Glomerular endothelial cell (primary cell): Measurements from ENCODE around the gene SHF. TPM values are rescaled to one million over a fixed set of nuclear protein-coding genes. Genes with fewer than 3 reads are reported as not detected.
"Not testable (repeated sequence)": the region's sequence is repeated elsewhere in the genome, so short reads cannot be mapped to it uniquely, and the experiment has no call there.

ENCODE experiments used
- DNase-seq: peaks from one replicate; pipeline ENCODE4 v3.0.0-alpha.2; 2011; ENCODE audit warnings: low read depth, low spot score; ENCODE audit errors: extremely low read depth
- total RNA-seq: library from RNA; depleted of rRNA; stranded (reverse); fragments of >200 nt; gene quantifications from 2 replicates; pipeline ENCODE4 v1.2.3, GENCODE V29; 2015

SHF gene, protein sequence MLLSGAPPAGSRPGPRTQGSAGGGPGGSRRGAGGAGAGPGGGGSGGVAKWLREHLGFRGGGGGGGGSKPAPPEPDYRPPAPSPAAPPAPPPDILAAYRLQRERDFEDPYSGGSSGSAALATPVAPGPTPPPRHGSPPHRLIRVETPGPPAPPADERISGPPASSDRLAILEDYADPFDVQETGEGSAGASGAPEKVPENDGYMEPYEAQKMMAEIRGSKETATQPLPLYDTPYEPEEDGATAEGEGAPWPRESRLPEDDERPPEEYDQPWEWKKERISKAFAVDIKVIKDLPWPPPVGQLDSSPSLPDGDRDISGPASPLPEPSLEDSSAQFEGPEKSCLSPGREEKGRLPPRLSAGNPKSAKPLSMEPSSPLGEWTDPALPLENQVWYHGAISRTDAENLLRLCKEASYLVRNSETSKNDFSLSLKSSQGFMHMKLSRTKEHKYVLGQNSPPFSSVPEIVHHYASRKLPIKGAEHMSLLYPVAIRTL
- total RNA-seq = 1.9 and 2.8 TPM in 2 replicates

DNA sequence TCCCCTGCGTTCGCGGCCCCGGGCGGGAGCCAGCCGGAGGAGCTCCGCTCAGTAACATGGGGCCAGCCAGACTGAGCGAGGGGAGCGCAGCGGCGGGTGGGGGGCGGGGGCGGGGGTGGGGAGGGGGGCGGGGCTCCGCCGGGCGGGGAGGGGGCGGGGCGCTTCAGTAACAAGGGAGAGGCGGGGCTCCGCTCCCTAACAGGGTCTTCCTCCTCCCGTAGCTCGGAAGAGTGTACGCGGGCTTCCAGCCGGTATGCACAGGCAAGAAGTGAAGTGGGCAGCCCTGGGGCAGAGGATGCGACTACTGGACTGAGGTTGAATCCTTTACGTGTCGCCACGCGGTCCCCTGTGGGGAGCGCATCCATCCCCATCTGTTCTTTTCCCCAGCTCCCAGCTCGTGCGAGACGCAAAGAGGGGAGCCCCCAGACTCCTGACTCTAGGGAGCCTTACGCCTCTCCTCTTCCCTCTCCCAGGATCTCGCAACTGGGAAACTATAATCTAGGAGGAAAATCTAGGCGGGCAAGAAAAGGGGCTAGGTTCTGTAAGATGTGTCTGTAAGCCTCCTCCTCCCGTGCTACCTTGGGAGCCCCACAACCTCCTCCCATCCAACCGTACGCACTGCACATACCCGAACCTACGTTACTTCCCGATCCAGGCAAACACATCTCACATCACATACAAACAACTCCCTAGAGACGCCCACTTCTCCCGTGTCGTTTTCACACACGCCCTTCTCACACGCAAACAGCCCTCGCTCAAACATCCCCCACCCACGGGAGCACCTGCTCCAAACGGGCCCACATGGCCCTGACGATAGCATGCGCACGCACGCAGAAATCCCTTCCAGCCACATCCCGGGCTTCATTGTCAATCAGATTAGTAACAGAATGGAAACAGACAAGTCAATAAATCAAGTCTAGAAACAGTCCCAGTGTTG lies at the start of gene SHF:
Gene SHF (minus strand): TSS at position 73 of the 937 bp plus-strand sequence. CDS start 15 bp downstream, at position 58.
- DNase-seq = no peak

DNA sequence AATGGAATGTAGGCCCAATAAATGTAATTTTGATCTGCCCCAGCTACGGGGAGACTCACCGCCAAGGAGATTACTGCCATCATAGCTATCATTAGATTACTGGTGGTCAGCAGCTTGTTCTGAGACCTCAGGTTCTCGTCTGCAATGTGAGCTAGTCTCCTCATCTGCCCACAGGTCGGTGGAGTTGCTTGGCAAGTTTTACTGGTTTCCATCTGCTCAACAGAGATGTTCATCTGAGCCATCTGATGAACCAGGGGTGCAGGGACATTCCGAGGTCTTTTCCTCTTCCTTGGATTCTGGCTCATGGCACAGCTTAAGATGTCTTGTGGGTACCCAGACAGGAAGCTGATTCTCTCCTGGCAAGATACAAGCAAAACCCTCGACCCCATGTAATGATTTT lies 49.0 kb upstream of the SHF start:
- not testable (repeated sequence) for DNase-seq

DNA sequence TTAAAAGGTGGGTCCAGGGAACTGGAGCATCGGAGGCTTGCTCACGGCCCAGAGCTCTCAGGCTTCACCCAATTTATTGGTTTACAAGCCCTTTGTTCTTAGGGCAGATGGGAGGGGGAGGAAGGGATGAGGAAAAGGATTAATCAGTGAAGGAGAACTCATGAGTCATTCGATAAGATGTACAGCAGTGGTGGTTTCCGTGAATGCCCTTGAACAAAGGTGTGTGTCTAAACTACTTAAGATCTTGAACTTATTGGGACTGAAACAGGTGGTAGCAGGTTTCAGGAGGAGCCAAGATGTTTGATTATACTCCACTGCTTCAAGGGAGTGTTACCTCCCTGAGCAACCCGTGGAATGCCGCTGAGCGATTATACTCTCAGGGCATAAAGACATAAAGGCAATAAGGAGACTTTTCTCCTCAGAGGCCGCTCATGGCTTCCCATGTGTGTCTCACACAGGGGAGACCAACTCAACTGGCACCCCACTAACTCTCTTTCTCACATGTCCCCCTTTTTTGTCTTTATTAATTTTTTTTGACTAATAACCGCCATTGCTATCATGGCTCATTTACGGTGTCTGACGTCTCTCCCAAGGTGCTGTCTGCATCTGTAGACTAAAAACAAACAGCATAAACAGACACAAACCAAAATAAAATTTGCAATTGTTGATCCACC lies 46.9 kb upstream of the SHF start:
- DNase-seq = no peak

DNA sequence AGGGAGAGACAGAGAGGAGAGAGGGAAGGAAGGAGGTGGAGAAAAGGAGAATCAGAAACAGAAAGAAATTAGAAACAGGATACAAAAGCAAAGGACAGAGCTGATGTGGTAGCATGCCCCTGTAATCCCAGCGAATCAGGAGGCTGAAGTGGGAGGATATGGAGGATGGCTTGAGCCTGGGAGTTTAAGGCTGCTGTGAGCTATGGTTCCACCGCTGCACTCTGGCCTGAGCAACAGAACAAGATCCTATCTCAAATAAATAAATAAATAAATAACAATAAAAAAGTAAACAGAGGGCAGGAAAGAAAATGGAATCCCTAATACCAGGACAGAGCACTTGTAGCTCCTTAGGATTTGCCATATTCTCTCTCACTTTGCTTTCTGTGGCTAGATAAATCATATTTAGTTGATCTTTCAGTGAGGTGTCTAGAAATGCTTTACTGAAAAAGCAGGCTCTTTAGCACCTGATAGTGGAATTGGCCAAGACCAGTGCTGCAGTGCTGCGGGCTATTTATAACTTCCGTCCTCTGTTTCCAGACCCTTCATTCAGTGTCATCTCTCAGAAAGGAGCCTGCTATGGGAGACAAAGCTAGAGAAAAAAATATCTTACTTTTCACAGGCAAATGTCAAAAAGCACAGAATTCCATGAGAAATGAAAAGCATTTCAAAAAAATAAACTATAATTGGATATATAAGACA lies 44.2 kb upstream of the SHF start:
- no peak for DNase-seq

DNA sequence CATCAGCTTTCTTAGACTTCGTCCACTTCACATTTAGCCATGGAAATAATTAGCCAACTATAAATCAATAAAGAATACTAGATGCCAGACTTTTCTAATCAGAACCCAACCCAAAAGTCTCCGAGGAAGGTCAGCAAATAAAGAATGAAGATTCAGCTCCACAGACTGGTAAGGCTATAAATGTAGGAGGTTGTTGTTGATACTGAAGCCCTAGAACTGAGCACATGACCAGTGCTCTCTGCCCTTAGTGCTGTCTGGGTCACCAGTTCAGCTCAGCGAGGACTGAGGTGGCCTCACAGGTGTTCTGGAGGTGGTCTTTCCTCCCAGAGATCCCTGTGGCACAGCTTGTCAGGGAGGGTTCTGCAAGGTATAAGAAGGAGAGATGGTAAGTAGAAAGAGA lies 43.4 kb upstream of the SHF start:
- no peak for DNase-seq

DNA sequence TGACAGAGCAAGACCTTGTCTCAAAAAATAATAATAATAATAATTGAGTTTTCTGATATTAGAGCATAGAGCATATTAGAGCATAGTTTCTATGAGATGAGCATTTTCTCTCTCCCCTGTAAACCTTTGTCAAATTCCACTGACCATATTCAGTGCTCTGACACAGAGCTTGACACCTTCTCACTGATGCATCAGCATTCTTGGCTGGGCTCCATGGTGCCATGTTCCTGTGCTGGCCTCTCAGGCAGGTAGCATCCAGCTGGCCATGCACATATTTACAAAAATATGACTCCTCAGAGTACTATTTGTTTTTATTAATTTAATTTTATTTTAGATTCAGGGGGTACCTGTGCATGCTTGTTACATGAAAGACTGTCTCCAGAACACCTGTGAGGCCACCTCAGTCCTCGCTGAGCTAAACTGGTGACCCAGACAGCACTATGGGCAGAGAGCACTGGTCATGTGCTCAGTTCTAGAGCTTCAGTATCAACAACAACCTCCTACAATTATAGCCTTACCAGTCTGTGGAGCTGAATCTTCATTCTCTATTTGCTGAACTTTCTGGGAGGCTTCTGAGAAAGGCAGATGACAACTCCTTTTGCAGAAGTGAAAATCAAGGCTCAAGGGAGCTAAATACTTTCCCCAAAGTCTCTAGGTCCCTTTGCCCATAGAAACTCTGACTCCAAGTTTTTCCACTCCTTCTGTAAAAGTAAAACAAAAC lies 42.6 kb upstream of the SHF start:
- no peak for DNase-seq

DNA sequence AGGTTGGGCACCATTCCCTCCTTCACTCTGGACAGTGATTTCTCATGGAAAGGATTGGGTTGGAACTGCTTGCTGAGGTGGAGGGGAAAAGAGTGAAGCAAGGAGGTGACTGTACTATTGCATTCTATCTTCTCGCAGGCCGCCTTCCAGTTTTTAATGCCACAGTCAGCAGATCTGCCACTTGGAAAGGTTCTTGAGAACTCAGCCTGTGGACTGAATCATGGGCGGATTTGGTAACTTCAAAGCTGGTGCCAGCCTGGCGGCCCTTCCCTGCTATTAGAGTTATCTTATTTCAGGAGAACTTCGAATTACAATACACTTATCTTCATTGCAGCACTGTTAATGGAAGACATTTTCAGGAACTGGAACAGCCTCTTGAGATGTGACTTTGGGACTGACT lies 41.2 kb upstream of the SHF start:
- no peak for DNase-seq

DNA sequence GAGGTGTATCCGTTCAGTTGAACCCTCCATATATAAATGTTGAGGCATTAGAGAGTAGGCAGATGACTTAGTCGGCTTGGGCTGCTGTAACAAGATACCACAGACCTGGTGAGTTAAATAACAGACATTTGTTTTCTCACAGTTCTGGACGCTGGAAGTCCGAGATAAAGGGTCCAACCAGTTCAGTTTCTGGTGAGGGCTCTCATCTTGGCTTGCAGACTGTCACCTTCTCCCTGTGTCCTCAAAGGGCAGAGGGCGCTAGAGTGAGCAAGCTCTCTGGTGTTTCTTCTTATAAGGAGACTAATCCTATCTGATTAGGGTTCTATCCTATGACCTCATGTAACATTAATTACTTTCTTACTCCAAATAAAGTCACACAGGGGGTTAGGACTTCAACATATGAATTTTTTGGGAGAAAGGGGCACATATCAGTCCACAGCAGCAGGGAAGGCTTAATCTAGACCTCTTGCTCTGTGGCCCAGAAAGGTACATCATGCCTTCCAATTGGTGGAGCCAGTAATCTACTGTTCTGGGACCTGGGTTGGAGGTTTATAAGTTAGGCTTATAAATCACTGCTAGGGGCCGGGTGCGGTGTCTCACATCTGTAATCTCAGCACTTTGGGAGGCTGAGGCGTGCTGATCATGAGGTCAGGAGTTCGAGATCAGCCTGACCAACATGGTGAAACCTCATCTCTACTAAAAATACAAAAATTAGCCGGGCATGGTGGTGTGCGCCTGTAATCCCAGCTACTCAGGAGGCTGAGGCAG lies 37.9 kb upstream of the SHF start:
- DNase-seq = no peak

DNA sequence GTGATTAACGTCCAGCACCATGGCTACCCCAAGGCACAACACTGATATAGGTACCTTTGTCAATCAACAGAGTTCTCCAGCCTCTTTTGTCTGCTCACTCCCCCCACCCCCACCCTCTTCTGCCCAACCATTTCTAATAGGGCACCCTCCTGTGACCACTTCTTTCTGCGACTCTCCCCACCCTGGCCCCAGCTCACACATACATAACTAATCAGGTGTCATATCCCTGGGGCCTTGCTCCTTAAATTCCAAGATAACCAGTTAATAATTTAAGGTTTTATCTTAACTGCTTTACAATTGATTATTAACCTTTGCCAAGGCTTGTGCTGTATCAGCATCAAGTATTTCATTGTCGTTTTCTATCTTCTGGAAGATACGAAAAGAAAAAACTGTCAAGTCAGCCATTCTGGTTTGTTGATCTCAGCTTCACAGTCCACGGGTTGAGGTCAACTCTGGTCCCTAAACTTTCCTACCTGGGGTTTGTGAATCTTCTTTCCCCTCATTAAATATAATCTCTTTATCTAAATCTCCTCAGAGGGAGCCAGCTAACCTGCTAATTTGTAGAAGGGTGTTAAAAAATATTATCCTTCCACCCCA lies 37.0 kb upstream of the SHF start:
- DNase-seq = no peak

DNA sequence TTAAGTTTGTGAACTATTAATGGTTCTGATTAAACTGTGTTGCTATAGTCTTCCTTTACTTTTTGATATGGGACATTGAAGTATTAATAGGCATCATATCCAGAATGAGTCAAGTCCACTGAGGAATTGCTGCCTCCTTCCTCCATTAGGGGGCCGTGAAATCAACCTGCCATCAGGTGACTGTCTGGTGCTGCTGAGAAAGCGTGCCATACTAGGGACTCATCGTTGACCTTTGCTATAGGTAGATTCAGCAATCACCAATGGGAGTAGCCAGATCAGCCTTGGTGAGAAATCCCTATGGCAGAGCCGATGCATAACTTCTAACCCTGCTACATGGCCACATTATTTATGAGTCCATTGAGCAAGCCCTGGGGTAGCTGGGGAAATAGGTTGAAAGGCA lies 34.2 kb upstream of the SHF start:
- DNase-seq = no peak

DNA sequence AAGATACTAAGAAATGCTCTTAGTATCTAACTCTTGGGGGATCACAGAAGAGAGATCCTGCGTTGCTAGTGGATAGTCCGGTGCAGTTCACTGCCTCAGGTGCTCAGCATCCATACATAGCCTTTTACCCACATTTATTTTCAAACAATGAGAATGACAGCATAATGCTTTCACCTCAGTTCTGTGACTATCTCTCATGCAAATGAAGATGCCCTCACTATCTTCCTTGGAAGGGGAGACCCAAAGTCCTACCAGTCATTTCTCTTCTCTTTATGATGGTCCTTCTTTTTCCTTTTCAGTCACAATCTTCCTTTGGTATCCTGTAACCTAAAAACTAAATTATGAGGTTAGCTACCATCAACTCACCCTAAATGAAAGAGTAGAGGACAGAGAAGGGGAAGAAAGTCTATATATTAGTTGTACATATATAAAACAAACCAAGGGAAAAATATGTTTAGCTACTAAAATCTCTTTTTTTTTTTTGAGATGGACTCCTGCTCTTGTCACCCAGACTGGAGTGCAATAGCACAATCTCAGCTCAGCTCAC lies 33.4 kb upstream of the SHF start:
- no peak for DNase-seq

DNA sequence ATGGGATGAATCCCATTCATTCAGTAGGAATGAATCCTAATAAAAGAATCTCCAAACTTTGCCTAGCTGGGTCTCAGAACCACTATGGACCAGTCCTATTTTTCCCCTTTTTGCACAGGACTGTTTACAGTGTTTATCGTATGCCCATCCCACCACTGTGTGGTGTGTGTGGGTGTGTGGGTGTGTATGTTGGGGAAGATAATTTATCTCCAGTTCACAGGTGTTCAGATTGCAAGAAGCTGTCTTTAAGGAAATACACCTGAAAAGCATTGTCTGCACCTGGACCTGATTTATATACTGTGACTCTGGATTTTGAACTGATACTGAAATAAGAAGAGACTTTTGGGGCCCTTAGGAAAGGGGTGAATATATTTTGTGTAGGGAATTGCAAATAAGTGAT lies 24.7 kb upstream of the SHF start:
- DNase-seq = no peak

DNA sequence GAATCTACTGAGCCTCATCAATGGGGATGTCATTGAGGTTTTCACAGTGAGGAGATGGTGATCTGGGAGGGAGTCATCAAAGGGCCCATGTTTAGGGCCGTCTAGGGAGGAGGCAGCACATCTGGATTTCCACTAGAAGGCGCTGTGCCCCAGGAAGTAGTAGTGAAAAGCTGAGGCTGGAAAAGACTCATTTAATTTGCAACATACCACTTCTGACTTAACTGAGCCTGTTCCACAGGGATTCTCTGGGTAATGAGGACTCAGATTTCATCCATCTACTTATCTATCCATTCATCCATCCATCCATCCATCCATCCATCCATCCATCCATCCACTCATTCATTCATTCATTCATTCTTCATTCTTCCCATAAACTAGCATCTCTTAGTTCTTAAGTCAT lies 17.4 kb upstream of the SHF start:
- DNase-seq = no peak

DNA sequence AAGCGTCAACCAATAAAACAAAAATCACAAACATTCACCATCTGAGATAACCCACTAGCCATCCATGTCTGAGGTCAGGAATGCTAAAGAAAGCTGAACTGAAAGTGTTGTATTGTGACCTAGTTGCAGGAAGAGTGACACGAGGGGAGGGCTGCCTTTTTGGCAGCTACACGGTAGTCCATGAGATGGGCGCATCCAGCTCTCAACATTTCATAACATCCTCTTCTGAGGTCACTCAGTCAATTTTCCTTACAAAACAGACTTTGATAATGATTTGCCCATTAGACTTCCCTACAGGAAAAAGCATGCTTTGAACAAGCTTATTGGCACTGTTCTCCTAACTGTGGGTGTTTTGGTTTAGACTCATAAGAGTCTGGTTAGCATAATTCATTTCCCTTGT lies 15.4 kb upstream of the SHF start:
- DNase-seq = no peak

DNA sequence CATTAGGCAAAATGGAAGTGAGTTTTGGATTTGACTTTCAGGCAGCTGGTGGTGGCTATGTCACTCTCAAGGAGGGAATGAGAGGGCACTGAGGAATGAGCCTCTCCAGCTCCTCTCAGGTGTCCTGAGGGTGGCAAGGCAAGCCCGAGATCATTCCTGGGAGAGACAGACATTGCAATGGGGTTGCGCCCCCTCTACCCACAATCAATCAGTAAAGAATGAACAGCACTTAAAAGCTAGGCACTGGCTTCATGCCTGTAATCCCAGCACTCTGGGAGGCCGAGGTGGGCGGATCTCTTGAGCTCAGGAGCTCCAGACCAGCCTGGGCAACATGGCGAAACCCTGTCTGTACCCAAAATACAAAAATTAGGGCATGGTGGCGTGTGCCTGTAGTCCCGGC lies 14.1 kb upstream of the SHF start:
- no peak for DNase-seq

DNA sequence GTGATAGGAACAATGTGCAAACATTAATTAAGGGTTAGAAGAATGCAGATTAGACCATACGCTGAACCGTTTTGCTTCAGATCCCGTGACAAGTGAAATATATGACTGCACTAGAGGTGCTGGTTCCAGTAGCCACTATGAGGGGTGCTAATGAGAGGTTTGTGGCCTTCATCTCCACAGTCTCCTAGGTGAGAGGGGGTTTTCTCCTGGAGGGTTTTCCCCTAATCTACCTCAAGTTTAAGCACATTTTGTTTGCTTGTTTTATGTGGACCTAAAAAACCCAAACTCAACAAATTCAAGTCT lies 13.7 kb upstream of the SHF start:
- DNase-seq = no peak

DNA sequence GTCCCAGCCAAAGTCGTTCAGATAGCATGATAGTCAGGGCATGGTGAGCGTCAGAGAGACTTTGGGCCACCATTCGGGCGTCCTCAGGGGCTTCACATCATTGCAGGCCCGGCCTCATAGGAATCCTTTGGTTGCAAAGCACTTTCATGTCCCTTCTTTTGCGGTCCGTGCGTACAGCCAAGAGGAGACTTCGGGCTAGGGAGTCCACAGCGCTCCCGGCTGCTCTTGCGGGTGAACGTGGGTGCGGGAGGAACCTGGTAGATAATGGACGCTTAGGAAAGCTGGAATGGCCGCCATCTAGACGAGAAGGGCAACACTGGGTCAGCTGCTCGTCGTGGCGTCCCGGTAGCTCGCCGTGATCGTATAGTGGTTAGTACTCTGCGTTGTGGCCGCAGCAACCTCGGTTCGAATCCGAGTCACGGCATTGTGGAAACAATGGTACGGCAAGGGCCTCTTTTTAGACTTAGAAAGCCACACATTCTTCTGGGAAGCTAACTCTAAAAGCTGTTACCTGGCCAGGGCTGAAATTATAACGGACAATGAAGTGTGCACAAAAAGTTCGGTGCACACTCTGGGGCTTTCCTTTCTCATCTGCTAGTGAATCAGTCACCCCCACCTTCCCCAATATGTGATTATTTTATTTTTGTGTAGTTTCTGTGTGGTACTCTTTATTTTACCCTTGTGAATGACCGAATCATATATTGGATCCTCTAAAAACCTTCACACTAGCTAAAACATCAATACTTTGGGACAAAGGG lies 13.2 kb upstream of the SHF start:
- peak; percentile 58 for DNase-seq
